ENCODE results near the gene KCNG4.

The KCNG4 gene

DNA sequence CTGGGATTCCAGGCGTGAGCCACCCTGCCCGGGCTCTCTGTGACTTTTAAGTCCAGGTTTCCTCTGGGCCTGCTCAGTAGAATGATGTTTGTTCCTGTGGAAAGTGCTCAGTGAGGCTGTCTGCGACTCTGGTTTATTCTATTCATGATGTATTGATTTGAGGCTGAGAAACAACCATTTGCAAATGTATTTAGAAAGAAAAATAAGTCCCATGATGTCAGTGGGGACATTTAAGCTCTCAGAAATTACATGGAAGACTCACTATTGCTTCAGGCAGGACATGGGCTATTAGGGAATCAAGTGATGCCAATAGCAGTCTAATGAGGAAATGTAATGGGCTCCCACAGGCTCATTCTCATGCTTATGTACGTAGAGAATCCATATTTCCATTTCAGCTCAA, 22.2 kb upstream of the KCNG4 start:
- DNase-seq: no peak

DNA sequence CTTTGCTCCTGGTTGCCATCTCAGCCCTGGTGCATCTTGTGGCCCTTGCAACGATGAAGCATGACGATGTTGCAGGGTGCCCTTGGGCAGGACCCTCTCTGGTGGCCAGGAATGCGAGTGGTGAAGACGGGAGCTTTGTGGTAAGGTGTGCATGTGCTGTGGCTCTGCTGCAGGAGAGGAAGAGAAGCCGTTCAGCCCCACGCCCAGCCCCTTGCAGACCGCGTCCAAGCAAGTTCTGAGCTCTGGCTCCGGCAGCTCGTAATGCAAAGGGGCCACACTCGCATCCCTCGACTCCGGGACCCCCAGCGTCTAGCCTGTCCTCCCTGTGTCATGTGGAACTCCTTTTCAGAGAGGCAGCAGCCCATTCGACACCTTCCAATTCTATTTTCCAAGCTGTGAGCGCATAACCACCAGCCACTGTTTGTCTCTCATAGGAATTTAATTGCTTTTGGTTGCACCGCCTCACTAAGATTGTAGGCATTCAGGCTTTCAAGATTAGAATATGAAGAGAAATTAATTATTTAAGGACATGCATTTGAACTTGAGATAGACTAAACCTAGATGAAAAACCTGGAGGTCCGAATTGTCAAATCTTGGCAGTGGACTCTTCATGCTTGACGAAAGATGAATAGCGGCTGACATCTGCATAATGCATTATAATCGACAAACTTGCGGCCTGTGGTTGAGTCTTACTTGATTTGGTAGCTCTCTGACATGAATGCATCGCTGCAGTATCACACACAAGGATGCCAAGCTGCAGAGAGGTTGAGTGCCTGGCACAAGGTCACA, 21.1 kb upstream of the KCNG4 start:
- DNase-seq: no peak

DNA sequence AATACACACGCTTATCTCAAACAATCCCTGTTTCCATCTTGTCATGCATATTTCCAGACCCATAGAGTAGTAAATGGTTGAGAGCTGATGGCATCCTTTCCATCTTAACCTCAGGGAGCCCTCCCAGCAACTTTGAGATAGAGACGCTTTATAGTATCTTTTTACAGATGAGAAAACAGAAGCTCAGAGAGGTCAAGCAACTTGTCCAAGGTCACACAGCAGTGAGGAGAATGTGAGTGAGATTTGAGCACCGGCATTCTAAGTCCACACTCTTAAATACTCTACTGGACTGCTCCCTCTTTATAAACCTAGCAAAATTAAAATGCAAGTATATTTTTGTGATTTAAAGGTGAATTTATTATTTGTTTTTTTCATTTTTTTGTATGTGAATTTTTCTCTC, 19.9 kb upstream of the KCNG4 start:
- no peak for DNase-seq

DNA sequence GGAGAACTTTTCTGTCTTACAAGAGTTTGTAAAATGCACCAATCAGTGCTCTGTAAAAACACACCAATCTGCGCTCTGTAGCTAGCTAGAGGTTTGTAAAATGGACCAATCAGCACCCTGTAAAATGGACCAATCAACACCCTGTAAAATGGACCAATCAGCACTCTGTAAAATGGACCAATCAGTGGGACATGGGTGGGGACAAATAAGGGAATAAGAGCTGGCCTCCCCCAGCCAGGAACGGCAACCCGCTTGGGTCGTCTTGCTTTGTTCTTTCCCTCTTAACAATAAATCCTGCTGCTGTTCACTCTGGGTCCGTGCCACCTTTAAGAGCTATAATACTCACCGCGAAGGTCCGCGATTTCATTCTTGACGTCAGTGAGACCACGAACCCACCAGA, 18.5 kb upstream of the KCNG4 start:
- DNase-seq: no peak

DNA sequence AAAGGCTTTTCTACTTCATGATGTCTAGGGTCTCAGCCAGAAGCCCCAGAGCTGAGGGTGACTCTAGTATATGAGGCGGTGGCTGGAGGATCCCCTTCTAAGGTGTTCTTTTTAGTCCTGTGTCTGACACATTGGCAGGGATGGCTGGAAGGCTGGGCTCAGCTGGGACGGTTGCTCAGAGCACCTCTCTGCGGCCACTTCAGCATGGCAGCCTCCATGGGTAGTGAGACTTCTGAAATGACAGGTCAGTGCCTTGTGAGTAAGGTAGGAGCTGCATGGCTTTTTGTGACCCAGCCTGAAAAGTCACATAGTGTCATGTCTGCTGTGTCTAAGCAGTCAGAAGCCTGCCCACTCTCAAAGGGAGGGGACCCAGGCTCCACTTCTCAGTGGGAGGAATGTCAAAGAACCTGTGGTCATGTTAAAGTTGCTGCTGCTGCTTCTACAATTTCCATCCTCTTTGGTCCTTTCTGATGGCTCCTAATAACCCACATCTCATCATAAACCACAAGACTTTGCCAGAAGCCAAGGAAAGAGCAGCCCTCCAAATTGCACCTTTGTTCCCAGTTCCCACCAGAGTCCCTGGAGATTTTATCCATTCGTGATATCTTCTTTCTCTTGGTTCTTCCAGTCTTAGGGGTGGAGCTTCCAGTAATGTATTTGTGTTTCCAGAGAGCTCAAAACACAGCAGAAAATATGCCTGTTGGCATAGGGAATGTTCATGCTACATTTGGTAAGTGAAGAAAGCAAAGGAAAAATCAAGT, 15.4 kb upstream of the KCNG4 start:
- no peak for DNase-seq

DNA sequence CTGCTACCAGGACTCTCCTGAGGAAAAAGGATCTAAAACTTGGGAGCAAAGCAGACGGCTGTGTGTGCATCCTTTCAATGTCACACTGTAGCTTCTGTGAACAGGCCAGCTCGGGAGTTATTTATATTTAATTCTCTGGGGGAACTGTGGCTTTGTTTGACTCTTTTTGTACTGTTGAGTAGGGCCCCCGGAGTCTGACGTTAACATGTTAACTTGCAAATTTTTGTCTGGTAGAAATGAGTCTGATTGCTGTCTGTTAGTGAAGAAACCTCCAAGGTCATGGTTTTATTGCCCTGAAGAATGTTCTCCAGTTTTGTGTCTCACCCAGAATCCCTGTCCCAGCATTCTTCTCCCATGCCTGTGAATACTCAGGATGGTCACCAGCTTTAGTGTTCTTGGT, 14.2 kb upstream of the KCNG4 start:
- DNase-seq: no peak

DNA sequence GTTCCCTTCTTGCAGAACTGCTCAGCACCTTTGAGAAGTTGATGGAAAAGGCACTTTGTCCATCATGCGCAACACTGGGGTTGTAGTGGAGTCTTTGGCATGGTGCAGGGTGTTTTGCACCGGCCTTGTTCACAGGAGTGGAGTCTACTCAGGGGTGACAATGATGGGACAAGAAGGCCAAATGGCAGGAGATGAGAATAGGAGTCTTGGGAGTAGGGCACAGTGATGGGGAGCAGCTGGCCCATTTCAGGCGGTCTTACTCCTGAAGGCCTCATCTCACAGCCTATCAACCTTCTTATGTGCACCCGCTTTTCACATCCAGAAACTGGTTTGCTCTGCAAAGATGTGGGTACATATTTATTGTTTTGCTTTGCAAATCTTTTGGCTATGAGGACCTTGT, 13.4 kb upstream of the KCNG4 start:
- DNase-seq: no peak

DNA sequence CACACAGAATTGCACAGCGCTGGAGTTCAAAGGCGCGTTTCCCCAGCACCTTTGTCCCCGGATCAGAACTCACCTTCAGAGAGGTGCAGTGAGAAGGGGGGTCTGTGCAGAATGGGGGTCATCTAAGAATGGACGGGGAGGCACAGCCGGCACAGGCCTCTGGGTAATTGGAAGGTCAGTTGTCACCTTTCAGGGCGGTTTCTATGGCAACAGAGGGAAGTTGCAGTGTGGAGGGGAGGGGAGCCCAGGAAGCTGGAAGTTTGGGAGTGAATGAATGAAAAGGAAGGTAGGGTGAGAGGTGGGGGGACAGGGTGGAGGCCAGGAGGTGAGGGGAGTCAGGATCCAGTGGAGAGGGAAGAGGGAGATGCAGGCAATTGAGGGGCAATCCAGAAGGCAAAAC, 12.4 kb upstream of the KCNG4 start:
- DNase-seq: no peak

DNA sequence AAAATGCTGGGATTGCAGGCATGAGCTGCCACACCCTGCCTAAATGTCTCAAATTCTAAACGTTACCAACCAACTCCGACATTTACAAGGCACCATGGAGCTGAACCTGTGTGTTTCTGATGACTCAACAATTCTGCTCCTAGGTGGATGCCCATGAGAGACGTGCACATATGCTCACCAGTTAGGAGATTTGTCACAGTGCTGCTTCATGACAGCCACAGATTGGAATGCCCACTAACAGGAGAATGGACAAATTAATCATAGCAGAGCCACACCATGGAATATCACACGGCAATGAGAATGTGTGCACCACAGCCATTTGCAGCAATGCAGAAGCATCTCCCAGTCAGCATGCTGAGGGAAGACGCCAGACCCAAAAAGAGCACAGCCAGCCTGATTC, 8.0 kb upstream of the KCNG4 start:
- DNase-seq: no peak

DNA sequence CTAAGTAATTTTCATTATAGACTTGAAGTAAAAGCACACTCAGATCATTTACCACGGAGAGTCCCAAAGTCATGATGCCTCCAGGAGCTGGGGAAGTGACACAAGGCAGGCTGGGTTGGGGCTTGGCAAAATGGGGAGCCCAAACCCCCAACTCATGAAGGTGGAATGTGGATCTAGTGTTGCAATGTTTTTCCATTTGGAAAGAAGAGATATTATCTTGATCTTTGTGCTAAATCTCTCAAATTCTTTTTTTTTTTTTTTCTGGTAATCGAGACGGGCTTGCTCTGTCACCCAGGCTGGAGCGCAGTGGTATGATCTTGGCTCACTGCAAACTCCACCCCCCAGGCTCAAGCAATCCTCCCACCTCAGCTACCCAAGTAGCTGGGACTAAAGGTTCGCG, 7.5 kb upstream of the KCNG4 start:
- no peak for DNase-seq

DNA sequence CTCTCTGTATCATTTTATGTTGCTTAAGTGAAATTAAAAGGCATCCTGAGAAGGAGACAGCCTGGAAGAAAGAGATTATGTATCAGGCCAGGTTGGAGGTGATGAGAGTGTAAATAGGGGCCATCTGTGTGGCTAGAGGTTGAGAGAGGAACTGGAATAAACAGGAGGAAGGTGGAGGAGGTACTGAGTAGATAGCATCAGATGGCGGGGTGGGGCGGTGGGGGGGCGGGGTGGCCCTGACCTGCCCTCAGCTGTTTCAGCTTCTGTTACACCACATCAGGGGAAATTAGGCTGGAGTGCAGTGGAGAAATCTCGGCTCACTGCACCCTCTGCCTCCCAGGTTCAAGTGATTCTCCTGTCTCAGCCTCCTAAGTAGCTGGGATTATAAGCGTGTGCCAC, 6.9 kb upstream of the KCNG4 start:
- DNase-seq: peak; percentile 16

DNA sequence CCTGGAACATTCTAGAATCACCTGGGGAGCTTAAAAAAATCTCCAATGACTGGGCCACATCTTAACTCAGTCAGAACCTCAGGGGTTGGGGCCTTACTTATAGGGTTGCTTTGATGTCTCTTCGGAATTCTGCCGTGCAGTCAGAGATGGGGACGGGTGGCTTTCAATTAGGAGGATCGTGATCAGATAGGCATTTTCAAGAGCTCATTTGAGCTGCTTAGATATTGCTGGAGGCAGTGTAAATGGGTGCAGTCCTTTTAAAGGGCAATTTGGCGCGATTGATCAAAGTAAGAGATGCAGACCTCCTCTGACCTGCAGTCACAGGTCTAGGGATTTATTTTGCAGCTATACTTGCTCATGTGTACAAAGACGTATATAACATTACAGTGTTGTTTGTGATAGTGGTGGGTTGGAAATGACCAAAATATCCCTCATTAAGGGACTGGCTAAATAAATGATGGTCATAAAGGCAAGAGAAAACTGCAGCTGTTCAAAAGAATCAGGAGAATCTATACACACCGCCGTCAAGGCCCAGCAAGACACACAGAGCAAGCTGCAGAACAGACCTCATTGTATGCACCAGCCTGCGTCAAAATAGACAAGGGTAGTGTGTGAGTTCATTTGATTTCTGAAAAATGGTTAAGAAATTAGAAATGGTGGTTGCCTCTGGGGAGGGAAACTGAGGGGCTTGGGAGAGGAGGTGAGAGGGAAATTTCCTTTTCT, 6.3 kb upstream of the KCNG4 start:
- DNase-seq: no peak

DNA sequence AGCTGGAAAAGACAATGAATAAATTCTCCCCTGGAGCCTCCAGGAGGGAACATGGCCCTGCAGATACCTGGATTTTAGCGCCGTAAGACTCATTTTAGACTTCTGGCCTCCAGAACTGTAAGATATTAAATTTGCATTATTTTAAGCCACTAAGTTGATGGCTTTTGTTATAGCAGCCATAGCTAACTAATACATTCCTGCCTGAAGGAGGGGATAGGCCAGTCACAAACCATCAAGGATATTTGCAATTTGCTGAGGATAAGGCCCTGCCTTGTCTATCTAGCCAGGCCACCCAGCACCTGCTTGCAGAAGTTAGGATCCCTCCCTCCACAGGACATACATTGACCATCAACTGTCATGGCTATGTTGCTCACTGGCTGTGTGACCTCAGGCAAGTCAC, 4.9 kb upstream of the KCNG4 start:
- DNase-seq: no peak

DNA sequence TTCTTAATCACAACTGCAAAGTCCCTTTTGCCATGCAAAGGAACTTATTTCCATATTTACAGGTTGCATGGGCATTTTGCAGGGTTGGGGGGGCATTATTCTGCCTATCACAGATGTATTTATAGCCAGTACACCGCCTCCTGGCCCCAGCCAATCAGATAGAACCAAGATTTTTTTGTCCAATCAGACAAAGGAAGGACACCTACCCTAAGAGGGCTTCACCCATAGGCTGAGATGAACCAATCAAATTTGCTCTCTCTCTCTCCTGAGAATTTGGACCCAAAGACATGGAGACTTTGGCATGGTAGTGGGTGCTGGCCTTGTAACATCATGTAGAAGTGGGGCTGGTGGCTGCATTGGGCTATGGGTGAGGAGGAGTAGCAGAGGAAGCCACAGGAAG, 3.9 kb upstream of the KCNG4 start:
- DNase-seq: no peak

DNA sequence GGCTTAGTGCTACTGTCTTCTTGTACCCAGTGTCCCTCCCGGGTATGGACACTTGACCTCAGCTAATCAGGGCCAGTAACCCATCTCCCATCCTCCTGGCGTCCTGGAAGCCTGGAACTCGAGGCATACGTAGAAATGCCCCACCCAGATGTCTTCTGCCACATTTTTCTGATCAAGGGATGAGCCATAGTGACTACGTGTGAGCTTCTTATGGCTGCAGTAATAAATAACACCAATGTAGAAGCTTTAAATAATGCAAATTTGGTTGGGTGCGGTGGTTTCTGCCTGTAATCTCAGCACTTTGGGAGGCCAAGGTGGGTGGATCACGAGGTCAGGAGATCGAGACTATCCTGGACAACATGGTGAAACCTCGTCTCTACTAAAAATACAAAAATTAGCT, 3.0 kb upstream of the KCNG4 start:
- no peak for DNase-seq

DNA sequence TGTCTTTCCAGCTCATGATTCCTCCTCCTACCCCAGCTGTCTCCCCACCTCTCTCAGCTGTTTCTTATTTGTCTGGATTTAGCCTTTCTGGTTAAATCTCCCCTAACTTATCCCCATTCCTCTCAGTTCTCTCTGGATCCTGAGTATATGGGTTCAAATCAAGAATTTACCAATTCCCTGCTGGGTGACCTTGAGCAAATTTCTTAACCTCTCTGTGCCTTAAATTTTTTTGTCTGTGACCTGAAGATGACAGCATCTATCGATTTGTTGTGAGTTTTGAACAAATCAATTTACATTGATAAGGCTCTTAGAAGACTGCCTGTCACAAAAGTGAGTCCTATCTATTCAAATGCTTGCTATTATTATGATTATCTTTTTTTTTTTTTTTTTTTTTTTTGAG, 2.0 kb upstream of the KCNG4 start:
- no peak for DNase-seq

DNA sequence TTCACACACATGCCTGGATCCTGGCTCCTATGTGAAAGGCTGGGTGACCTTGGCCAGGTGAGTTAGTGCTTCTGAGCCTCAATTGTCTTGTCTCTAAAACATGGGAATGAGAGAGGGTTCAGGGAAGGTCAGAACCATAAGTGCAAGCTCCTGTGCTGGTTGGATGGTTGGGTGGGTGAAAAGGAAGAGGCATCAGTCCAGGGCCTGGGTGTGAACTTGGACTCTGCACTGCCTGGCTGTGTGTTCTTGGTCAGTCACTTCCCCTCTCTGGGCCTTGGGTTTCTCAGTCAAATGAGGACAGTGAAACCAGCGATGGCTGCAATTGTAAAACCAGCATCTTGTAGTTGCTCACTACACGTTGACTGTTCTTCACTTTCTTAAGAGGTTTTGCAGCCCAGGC, 643 bp upstream of the KCNG4 start:
- DNase-seq: no peak

DNA sequence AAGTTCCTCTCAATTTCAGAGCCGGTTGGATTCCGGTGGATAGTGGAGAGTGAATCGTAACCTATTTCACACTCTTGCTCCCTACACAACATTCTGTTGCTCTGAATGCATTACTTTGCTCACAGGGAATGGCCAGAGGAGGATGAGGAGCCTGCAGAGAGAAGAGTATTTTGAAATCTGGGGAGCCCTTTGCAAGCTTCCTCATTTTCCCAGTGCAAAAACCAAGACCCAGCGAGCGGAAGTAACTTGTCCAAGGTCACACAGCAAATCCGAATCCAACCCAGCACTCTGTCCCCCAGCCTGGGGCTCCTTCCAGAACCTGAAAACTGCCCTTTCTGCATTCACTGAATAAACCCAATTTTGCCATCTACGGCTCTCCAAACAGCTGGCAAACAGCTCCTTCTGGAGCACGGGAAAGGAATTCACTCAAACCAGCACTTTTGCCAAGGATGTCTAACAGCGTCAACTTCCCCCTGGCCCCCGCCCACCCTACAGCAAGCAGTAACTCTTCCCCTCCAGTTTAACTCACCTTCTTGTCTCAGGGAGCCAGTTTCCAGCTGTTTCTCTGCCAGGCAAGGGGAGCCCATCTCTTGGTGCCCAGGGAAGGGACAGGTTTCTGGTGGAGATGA, 557 bp downstream of the KCNG4 start:
- no peak for DNase-seq

DNA sequence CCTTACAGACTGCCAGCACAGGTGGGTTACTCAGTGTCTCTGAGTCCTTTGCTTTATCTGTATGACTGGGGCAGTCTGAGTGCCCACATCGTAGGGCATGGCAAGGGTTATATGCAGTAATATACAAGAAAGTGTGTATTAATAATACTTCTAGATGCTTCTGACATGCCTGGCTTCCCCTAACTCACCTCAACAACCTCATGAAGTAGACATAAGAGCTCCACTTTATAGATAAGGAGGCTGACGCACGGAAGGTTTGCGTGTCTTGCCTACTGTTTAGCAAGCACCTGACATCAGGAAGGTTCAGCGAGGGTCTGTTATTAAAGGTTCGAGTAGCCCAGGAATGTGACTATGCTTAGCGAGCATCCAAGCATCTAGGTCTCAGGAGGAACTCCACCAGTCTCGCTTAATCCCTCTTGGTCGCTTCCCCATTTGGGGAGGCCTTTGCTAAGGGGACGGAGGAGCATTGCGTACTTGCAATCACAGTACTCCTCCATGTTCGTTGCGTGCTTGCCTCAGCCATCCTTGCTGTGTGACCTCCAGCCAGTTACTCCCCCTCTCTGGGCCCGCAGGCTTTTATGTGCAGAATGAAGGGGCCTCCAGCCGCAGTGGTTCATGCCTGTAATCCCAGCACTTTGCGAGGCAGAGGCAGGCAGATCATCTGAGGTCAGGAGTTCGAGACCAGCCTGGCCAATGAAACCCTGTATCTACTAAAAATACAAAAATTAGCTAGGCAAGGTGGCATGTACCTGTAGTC, 1.6 kb downstream of the KCNG4 start:
- DNase-seq: no peak

DNA sequence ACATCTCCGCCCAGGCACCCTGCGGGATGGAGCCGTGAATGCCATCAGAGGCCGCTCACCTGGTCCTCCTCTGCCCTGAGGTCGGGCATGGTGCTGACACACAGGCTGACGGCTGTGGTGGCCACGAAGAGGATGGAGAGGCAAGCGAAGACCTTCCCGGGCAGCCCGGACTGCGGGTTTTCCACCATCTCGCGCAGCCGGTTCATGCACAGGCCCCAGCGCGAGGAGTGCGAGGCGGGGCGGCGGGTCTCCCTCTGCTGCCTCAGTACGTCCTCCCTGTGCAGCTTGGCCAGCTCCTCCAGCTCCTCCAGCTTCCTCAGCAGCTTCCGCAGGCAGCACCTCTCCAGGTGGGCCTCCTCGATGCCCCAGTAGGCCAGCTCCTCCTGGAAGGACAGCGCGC, 3.1 kb downstream of the KCNG4 start:
- DNase-seq: no peak

DNA sequence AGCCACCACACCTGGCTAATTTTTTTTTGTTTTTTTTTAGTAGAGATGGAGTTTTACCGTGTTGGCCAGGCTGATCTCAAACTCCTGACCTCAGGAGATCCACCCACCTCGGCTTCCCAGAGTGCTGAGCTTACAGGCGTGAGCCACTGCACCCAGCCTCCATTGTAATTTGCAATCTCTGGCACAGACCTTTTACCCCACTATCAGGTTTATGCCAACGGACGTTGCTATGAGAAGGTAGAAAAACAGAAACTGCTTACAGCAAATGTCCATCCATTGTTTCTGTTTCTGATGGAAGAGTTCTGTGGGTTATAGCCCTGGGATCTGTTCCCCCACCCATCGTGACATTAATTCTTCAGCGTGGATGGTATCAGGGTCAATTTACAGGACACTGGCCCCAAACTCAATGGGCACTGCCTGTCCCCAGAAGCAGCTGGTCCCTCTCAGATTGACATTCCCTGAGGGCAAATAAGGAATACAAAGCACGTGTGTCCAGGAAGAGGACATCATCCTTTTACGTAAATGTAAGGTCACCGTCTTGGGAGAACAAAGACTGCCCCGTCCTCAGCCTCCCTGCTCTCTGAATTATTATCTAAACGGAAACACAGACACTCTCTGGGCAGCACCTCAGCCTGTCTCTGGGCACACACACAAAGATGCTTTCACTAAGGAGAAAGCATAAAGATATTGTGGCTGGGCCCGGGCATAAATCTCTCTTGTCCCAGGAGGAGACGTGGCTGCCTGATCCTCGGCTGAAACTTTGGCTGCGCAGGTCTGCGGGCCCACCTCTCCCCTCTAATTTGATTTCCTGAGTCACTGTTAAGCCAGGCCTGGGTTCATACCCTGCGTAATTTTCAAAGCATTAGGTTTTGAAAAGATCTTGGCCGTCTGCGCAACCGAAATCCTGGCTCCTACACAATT, 5.2 kb downstream of the KCNG4 start:
- no peak for DNase-seq

DNA sequence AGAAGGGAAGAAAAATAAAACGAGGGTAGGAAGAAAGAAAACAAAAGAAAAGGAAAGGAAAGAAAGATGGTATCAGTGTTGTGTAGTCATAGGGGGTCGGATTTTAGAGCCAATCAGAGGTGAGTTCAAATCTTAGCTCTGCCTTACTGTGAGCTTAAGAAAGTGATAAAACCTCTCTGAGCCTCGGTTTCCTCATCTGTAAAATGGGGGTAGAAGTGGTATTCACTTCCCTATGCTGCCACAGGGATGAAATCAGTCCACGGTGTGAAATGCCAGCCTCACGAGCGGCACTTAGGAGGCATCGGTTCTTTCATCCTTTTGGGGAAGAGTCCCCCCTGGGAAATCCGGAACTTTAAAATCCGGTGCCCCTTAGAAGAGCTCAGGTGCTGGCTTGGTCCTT, 6.1 kb downstream of the KCNG4 start:
- no peak for DNase-seq

Measured in NCI-H510A treated with DMSO at 0.1 percent for 48 hours (cell line).